Vagina (tissue), 2 donors: Measurements from ENCODE around the gene ANXA2. TPM values are rescaled to one million over a fixed set of nuclear protein-coding genes. Genes with fewer than 3 reads are reported as not detected.

ENCODE experiments used
- DNase-seq, 2 donors: peaks; one replicate each; pipeline ENCODE4 v3.0.0-alpha.2; 2017; ENCODE audit errors: extremely low spot score in 2 of 2
- H3K27ac ChIP-seq: fragments of 200-600 bp; sonication (generic); one replicate; pipeline ENCODE4 v1.5.1; 2019
- H3K27me3 ChIP-seq: fragments of 200-600 bp; sonication (generic); one replicate; pipeline ENCODE4 v1.5.1; 2019
- H3K36me3 ChIP-seq, 2 donors: fragments of 200-600 bp; sonication (generic); one replicate each; pipeline ENCODE4 v1.5.1; 2017 to 2019
- H3K4me1 ChIP-seq: fragments of 200-600 bp; sonication (generic); one replicate; pipeline ENCODE4 v1.5.1; 2019
- H3K4me3 ChIP-seq, 2 donors: fragments of 200-600 bp; sonication (generic); 1 replicate in 1 of 2; 2 replicates in 1 of 2; pipeline ENCODE4 v1.5.1; 2016 to 2019
- H3K9me3 ChIP-seq: fragments of 200-600 bp; sonication (generic); one replicate; pipeline ENCODE4 v1.5.1; 2019
- POLR2A ChIP-seq, 2 donors: fragments of 450-650 bp; IDR thresholded peaks; one replicate each; pipeline ENCODE4 v1.6.1; 2017; ENCODE audit warnings: antibody characterized with exemption in 2 of 2, mild to moderate bottlenecking in 2 of 2, moderate library complexity in 2 of 2
- POLR2AphosphoS5 ChIP-seq, 2 donors: sonication (generic); formaldehyde crosslinking; IDR thresholded peaks; one replicate each; pipeline ENCODE4 v1.9.0; 2017; ENCODE audit warnings: antibody characterized with exemption in 2 of 2, mild to moderate bottlenecking in 2 of 2, low read depth in 1 of 2; ENCODE audit not compliant: insufficient read depth in 1 of 2
- intact Hi-C: fragments of 100-400 bp; cut with DNase I; formaldehyde crosslinking; loops from one replicate; pipeline ENCODE4 v1.15.1; 2023
- total RNA-seq: library from RNA; depleted of rRNA; stranded (reverse); fragments of >200 nt; gene quantifications from one replicate; pipeline ENCODE4 v1.2.3, GENCODE V29; 2016
- TF ChIP-seq, protein P1 (sequence below), 3 experiments: fragments of 450-650 bp in 2 of 3; fragments of 200-600 bp in 1 of 3; sonication (generic) in 1 of 3; IDR thresholded peaks; one replicate each; pipeline ENCODE4 v1.5.1; 2017 to 2019; ENCODE audit warnings: antibody characterized with exemption in 3 of 3, mild to moderate bottlenecking in 2 of 3, moderate library complexity in 2 of 3

ANXA2 gene
- total RNA-seq, 1 donor from 2014 or later = 1,230 TPM

DNA sequence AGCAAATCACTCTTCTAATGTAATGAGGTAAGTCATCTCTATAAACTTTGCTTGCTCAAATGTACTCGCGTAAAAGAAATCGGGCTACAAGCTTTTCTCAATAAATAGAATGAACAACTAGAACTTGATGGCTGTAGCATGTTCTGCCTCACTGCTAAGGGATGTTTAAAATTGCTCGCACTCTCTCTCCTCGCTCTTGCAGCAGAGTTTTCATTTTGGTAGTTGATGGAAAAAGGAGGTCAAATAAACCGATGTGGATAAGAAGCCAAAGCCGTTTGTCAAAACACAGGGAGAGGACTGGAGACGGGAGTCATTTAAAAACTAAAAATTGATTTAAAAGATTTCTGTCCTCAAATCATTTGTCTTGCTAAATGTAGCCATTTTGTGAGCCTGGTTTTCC, 53.3 kb downstream of the ANXA2 start:
- DNase-seq = no peak
- intact Hi-C loops = no loop called here
- Histone ChIP-seq H3K9me3 (no peaks in the 10 kb centered on the region), H3K36me3 (peaks cover 7 to 42% of the 10 kb centered on the region in 2 donors), H3K27me3 (no peaks in the 10 kb centered on the region), H3K27ac (no peak overlapping the region), H3K4me3 (no peak overlapping the region), H3K4me1 (peaks cover 12% of the 10 kb centered on the region)
- TF ChIP-seq, protein P1, sequence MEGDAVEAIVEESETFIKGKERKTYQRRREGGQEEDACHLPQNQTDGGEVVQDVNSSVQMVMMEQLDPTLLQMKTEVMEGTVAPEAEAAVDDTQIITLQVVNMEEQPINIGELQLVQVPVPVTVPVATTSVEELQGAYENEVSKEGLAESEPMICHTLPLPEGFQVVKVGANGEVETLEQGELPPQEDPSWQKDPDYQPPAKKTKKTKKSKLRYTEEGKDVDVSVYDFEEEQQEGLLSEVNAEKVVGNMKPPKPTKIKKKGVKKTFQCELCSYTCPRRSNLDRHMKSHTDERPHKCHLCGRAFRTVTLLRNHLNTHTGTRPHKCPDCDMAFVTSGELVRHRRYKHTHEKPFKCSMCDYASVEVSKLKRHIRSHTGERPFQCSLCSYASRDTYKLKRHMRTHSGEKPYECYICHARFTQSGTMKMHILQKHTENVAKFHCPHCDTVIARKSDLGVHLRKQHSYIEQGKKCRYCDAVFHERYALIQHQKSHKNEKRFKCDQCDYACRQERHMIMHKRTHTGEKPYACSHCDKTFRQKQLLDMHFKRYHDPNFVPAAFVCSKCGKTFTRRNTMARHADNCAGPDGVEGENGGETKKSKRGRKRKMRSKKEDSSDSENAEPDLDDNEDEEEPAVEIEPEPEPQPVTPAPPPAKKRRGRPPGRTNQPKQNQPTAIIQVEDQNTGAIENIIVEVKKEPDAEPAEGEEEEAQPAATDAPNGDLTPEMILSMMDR (IDR thresholded peaks at IDR 0.05) = no peak
- TF ChIP-seq POLR2AphosphoS5 (IDR thresholded peaks at IDR 0.05; ENCODE audit: insufficient read depth in 1 of 2, low read depth in 1 of 2) = no peak
- TF ChIP-seq POLR2A (IDR thresholded peaks at IDR 0.05) = no peak

DNA sequence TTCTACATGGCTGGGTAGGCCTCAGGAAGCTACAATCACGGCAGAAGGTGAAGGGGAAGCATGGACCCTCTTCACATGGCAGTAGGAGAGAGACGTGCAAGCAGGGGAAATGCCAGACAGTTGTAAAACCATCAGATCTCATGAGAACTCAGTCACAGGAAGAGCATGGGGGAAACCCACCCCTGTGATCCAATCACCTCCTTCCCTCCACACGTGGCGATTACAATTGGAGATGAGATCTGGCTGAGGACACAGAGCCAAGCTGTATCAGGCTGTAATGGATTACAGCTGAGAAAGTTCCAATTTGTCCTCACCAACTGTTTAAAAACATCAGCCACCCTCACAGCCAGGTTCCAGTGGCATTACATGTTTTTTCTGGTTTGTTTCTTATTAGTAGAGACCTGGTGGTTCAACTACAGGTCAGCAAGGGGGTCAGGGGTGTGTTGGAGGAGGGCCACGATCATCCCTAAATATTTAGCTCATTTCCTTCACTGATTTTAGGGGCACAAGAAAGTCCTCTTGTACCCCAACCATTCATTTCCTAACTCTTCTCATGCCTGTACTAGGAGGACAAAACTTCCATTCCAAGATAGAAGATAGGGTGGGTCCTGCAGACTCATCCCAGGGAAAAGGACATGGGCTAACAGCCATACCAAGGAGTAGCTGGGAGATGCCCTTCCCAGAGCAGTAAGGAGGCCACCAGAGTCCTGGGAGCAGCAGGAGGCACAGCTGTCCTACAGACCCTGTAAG, 54.4 kb downstream of the ANXA2 start:
- Histone ChIP-seq H3K36me3 (peaks cover 7 to 35% of the 10 kb centered on the region in 2 donors), H3K27ac (no peak overlapping the region)
- intact Hi-C loops = no loop called here

DNA sequence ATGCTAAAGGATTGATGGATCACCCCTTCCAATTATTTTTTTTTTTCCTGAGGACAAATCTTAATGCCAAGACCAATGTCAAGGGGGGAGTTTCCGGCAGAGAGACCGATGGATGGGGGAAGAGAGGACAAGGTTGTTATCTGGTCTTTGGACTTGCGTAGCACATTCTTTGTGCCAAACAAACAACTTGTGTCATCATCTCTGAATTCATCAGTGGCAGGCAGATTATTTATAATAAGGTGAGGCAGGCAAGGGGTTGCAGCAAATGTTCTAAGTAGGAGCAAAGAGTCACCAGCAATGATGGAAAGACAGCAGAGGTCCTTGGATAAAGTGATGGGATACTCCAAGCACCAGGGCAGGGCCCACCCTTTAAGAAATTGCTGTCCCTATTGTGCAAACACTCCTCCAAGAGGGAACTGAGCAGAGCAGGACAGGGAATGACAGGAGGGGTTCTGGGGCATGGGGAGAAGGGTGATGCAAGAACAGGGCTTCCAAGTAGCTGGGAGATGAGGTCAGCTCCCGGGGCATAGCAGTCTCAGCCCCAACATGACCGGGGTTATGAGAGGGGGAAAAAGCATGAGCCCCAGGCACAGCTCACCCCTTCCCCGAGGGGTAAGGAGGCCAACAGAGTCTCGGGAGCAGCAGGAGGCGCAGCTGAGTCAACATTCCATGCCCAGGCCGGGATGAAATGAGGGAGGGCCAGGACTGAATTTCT, 57.4 kb downstream of the ANXA2 start:
- no peak overlapping the region for H3K27ac ChIP-seq
- no peaks in the 10 kb centered on the region for H3K27me3 ChIP-seq
- no peak overlapping the region for H3K4me3 ChIP-seq
- H3K36me3 ChIP-seq = peaks cover 0 to 5% of the 10 kb centered on the region in 2 donors
- no peak for DNase-seq
- H3K9me3 ChIP-seq = no peaks in the 10 kb centered on the region
- TF ChIP-seq POLR2AphosphoS5 (IDR thresholded peaks at IDR 0.05; ENCODE audit: insufficient read depth in 1 of 2, low read depth in 1 of 2) (no peak), POLR2A (IDR thresholded peaks at IDR 0.05) (no peak)
- TF ChIP-seq, protein P1 (IDR thresholded peaks at IDR 0.05) = no peak
- intact Hi-C loops = no loop called here
- H3K4me1 ChIP-seq = peaks cover 12% of the 10 kb centered on the region

More for the DNA sequence above, 54.4 kb downstream of the ANXA2 start:
- no peaks in the 10 kb centered on the region for H3K9me3 ChIP-seq
- no peaks in the 10 kb centered on the region for H3K27me3 ChIP-seq
- H3K4me1 ChIP-seq = peaks cover 12% of the 10 kb centered on the region
- no peak overlapping the region for H3K4me3 ChIP-seq
- TF ChIP-seq, protein P1 (IDR thresholded peaks at IDR 0.05) = no peak
- TF ChIP-seq POLR2A (IDR thresholded peaks at IDR 0.05) = no peak
- TF ChIP-seq POLR2AphosphoS5 (IDR thresholded peaks at IDR 0.05; ENCODE audit: insufficient read depth in 1 of 2, low read depth in 1 of 2) = no peak
- DNase-seq = no peak

- H3K4me3 ChIP-seq = no peak overlapping the region
- no peaks in the 10 kb centered on the region for H3K36me3 ChIP-seq
- peaks cover 12% of the 10 kb centered on the region for H3K4me1 ChIP-seq
- DNase-seq = no peak
- no peaks in the 10 kb centered on the region for H3K9me3 ChIP-seq
- H3K27me3 ChIP-seq = no peaks in the 10 kb centered on the region
- H3K27ac ChIP-seq = no peak overlapping the region
- intact Hi-C loops = no loop called here
- TF ChIP-seq, protein P1 (IDR thresholded peaks at IDR 0.05) = no peak
Measured at GRCh38 chr15:60339236-60339635, 58.5 kb downstream of the ANXA2 start.

GRCh38 chr15:60338810-60339209, 59.0 kb downstream of the ANXA2 start:
- H3K36me3 ChIP-seq = no peaks in the 10 kb centered on the region
- TF ChIP-seq, protein P1 (IDR thresholded peaks at IDR 0.05) = no peak
- H3K4me1 ChIP-seq = peaks cover 8% of the 10 kb centered on the region
- H3K27ac ChIP-seq = no peak overlapping the region
- DNase-seq = peak in 1 of 2 donors; percentile 2
- no peaks in the 10 kb centered on the region for H3K9me3 ChIP-seq
- intact Hi-C loops = no loop called here
- no peak overlapping the region for H3K4me3 ChIP-seq
- no peaks in the 10 kb centered on the region for H3K27me3 ChIP-seq
